Measurements from ENCODE around the gene HNRNPA2B1. TPM values are rescaled to one million over a fixed set of nuclear protein-coding genes. Genes with fewer than 3 reads are reported as not detected.
"Not testable (repeated sequence)": the region's sequence is repeated elsewhere in the genome, so short reads cannot be mapped to it uniquely, and the experiment has no call there.

Gene HNRNPA2B1
- polyA plus RNA-seq, 1 experiment: 493 TPM

- Histone ChIP-seq H3K4me3 (ENCODE audit: low read depth, low read length) (no peak overlapping the region), H3K9me3 (ENCODE audit: control insufficient read depth, insufficient read depth, low read length) (no peaks in the 10 kb centered on the region), H3K27me3 (ENCODE audit: control insufficient read depth, insufficient read depth, low read length) (no peaks in the 10 kb centered on the region), H3K27ac (ENCODE audit: low read depth, low read length) (no peak overlapping the region)
- no peak for TF ChIP-seq CTCF (IDR thresholded peaks at IDR 0.05; ENCODE audit: low read depth, low read length)
- ChIA-PET POLR2A (interaction anchor here (1.3 to 1.4 kb wide), 2 partner anchors 15 to 33 kb away, joined by 3 to 5 read pairs; partner anchors contain the start of genes HNRNPA2B1 and NFE2L3), CTCF (interaction anchor here (1.4 kb wide), 1 partner anchor 13 kb away, joined by 4 read pairs; no protein-coding TSS in a partner anchor)
- no peak for DNase-seq (ENCODE audit: low read depth, low spot score)
These were observed 15.3 kb downstream of the HNRNPA2B1 start for GRCh38 chr7:26185131-26185843.

- not testable (repeated sequence) for H3K27ac ChIP-seq (ENCODE audit: low read depth, low read length); H3K4me3 ChIP-seq (ENCODE audit: low read depth, low read length); H3K9me3 ChIP-seq (ENCODE audit: control insufficient read depth, insufficient read depth, low read length); DNase-seq (ENCODE audit: low read depth, low spot score); H3K27me3 ChIP-seq (ENCODE audit: control insufficient read depth, insufficient read depth, low read length)
- ChIA-PET CTCF (interaction anchor here (1.4 kb wide), 1 partner anchor 14 kb away, joined by 4 read pairs; no protein-coding TSS in a partner anchor), POLR2A (interaction anchor here (3.3 kb wide), 1 partner anchor 29 kb away, joined by 10 read pairs; no protein-coding TSS in a partner anchor)
These were observed 16.1 kb downstream of the HNRNPA2B1 start for GRCh38 chr7:26184281-26185101.

- ChIA-PET POLR2A (interaction anchor here (0.7 to 3.3 kb wide), 5 partner anchors 15 to 32 kb away, joined by 3 to 10 read pairs (median 5); partner anchors contain the start of genes CBX3 and NFE2L3), CTCF (interaction anchor here (1.0 kb wide), 1 partner anchor 15 kb away, joined by 3 read pairs; no protein-coding TSS in a partner anchor)
- H3K9me3 ChIP-seq (ENCODE audit: control insufficient read depth, insufficient read depth, low read length): no peaks in the 10 kb centered on the region
- H3K27ac ChIP-seq (ENCODE audit: low read depth, low read length): no peak overlapping the region
- TF ChIP-seq CTCF (IDR thresholded peaks at IDR 0.05; ENCODE audit: low read depth, low read length): no peak
- H3K4me3 ChIP-seq (ENCODE audit: low read depth, low read length): no peak overlapping the region
- no peaks in the 10 kb centered on the region for H3K27me3 ChIP-seq (ENCODE audit: control insufficient read depth, insufficient read depth, low read length)
- DNase-seq (ENCODE audit: low read depth, low spot score): no peak
These were observed 16.8 kb downstream of the HNRNPA2B1 start for GRCh38 chr7:26183545-26184280.

GRCh38 chr7:26182706-26183105 lies 17.8 kb downstream of the HNRNPA2B1 start:
- no peak overlapping the region for H3K27ac ChIP-seq (ENCODE audit: low read depth, low read length)
- no peaks in the 10 kb centered on the region for H3K9me3 ChIP-seq (ENCODE audit: control insufficient read depth, insufficient read depth, low read length)
- H3K4me3 ChIP-seq (ENCODE audit: low read depth, low read length): no peak overlapping the region
- no peak for DNase-seq (ENCODE audit: low read depth, low spot score)
- no peaks in the 10 kb centered on the region for H3K27me3 ChIP-seq (ENCODE audit: control insufficient read depth, insufficient read depth, low read length)
- no peak for TF ChIP-seq CTCF (IDR thresholded peaks at IDR 0.05; ENCODE audit: low read depth, low read length)
- POLR2A ChIA-PET: interaction anchor here (0.7 to 3.3 kb wide), 5 partner anchors 16 to 31 kb away, joined by 3 to 10 read pairs (median 5); partner anchors contain the start of genes CBX3 and NFE2L3
- CTCF ChIA-PET: interaction anchor here (1.0 to 3.8 kb wide), 2 partner anchors 16 to 92 kb away, joined by 3 to 13 read pairs; no protein-coding TSS in a partner anchor

GRCh38 chr7:26182283-26182682 lies 18.3 kb downstream of the HNRNPA2B1 start:
- no peaks in the 10 kb centered on the region for H3K27me3 ChIP-seq (ENCODE audit: control insufficient read depth, insufficient read depth, low read length)
- H3K27ac ChIP-seq (ENCODE audit: low read depth, low read length): peak overlapping the region; percentile 33
- no peaks in the 10 kb centered on the region for H3K9me3 ChIP-seq (ENCODE audit: control insufficient read depth, insufficient read depth, low read length)
- POLR2A ChIA-PET: interaction anchor here (1.0 to 3.3 kb wide), 4 partner anchors 18 to 30 kb away, joined by 3 to 10 read pairs (median 5); partner anchors contain the start of genes CBX3 and NFE2L3
- no peak overlapping the region for H3K4me3 ChIP-seq (ENCODE audit: low read depth, low read length)
- CTCF ChIA-PET: interaction anchor here (3.8 kb wide), 1 partner anchor 91 kb away, joined by 13 read pairs; no protein-coding TSS in a partner anchor
- TF ChIP-seq CTCF (IDR thresholded peaks at IDR 0.05; ENCODE audit: low read depth, low read length): no peak
- no peak for DNase-seq (ENCODE audit: low read depth, low spot score)
